Right lobe of liver (tissue), 4 donors: Measurements from ENCODE around the gene STK32A.

ENCODE experiments used
- POLR2A ChIP-seq: fragments of 450-650 bp; IDR thresholded peaks from one replicate; pipeline ENCODE4 v1.6.1; 2017; ENCODE audit warnings: antibody characterized with exemption, mild to moderate bottlenecking
- TF ChIP-seq, protein P1 (sequence below), 4 donors: fragments of 200-600 bp in 3 of 4; fragments of 450-650 bp in 1 of 4; IDR thresholded peaks; one replicate each; pipeline versions ENCODE4 v1.5.1 to v1.8.0; 2016 to 2022; ENCODE audit warnings: antibody characterized with exemption in 4 of 4, mild to moderate bottlenecking in 2 of 4
- donor health status: DM: no; HTN: no; CAD: no.
- donor health status: DM: no; HTN: no; CAD: no.
- donor health status: DM: no; HTN: yes; CAD: no.

DNA sequence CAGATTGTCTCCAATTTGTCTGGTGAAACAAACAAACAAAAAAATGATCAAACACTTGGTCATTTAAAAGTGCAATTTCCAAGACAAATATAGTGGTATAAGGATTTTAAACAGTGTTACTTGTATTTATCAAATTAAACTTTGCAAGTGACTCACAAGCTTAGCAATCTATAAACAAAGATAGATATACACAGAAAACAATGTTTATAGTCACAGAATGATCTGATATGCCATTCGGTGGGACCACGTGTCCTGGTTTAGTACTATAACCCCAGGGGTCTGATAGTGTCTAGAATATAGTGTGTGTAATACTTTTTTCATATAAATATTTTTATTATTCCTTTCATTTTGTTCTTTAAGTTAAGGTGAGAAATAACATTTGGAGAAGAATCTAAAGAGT, 183.8 kb downstream of the STK32A start:
- TF ChIP-seq, protein P1, sequence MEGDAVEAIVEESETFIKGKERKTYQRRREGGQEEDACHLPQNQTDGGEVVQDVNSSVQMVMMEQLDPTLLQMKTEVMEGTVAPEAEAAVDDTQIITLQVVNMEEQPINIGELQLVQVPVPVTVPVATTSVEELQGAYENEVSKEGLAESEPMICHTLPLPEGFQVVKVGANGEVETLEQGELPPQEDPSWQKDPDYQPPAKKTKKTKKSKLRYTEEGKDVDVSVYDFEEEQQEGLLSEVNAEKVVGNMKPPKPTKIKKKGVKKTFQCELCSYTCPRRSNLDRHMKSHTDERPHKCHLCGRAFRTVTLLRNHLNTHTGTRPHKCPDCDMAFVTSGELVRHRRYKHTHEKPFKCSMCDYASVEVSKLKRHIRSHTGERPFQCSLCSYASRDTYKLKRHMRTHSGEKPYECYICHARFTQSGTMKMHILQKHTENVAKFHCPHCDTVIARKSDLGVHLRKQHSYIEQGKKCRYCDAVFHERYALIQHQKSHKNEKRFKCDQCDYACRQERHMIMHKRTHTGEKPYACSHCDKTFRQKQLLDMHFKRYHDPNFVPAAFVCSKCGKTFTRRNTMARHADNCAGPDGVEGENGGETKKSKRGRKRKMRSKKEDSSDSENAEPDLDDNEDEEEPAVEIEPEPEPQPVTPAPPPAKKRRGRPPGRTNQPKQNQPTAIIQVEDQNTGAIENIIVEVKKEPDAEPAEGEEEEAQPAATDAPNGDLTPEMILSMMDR (IDR thresholded peaks at IDR 0.05): no peak
- TF ChIP-seq POLR2A: no peak
